Measurements from ENCODE around the gene AXL.

GRCh38 chr19:41172297-41173164 is 46.5 kb upstream of the AXL start:
- no peak for TF ChIP-seq CTCF (IDR thresholded peaks at IDR 0.05; ENCODE audit: low read depth, low read length)
- TF ChIP-seq EZH2phosphoT487 (IDR thresholded peaks at IDR 0.05; ENCODE audit: low read depth) = no peak

Data from OCI-LY3 (cell line).